HG02759 (cell line): ENCODE results near the gene IFIT1.
"Not testable (repeated sequence)": the region's sequence is repeated elsewhere in the genome, so short reads cannot be mapped to it uniquely, and the experiment has no call there.

Experiments used
- ATAC-seq: cut with Tn5 transposase; IDR thresholded peaks from one replicate; pipeline ENCODE4 v1.9.1; 2021; ENCODE audit warnings: mild to moderate bottlenecking, moderate library complexity; ENCODE audit not compliant: unreplicated experiment

IFIT1 gene

DNA sequence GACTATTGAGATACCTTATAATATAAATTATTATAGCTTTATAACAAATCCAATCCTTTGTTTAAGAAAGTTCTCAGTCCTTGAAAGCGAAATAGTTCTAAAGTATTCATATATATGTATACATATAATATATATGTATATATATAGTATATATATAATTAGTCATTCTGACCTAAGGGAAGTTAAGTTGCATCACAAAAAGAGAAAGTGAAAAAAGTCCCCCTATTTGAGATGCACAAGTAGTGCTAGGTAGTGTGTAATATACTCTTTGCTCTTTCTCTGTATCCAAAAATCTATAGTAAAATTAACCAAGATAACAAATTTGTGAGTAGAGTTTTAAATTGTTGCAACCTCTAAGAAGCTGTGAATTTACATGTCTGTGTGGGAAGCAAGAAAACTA is 27.9 kb upstream of the IFIT1 start:
- no peak for ATAC-seq

- peak; percentile 75 for ATAC-seq
Observed at GRCh38 chr10:89367529-89367928, 24.9 kb upstream of the IFIT1 start.

DNA sequence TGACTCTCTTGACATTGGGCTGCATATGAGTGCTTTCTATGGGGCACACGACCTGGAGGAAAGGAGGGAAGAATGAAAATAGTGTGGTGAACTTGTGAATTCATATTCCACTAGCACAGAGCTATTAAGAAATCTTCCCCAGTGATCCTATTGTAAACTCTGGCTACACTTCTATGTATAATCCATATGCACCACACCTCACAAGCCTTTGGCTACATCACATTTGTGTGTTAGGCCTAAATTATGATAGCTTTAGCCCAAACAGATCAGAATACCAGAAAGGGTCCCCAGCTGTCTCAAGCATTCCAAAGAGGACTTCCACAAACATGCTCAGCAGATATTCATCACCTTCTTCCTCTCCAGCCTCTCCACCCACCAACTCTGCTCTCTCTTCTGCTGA is 24.3 kb upstream of the IFIT1 start:
- ATAC-seq: no peak

DNA sequence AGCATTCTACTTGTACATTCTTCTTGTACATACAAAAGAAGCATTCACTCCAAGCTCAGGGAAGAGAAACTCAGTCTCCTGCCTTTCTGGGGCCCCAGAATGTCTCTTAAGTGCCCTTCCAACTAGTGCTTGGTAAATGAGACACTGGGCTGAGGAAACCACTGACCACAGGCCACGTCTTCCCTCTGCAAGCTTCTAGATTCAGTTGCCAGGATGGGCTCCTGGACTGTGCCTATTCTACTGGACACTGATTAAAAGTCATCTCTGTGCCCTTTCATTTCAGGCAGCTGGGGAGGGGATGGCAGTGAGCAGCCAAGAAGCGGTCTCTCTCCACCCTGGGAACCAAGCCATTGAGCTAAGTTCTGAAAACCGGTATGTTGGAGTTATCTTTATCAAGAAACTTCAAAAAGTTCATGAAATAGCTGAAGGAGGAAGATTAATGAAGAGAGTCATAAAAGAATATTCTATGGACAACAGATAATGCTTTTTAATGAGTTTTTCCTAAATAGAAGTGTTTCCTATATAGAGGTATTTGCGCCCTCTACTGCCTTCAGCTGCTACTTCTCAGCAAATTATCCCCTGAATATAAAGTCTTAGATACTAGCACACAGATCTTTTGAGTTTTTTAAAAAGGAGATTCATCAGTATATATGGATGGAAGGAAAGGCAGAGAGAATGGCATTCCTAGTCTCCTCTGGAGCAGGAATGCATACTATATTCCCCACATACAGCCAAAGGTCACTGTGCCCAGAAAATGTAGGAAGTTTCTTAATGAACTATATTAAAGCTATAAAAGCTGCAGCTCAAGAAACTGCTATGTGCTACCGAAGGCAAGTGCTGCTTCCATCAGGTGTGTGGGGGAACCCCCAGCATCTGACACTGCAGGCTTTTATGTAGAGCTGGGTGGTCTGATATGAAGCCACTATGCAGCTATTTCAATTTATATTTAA is 23.0 kb upstream of the IFIT1 start:
- ATAC-seq: no peak

- no peak for ATAC-seq
Observed at GRCh38 chr10:89371079-89371478, 21.3 kb upstream of the IFIT1 start.

- ATAC-seq: no peak
Observed at GRCh38 chr10:89371987-89372386, 20.4 kb upstream of the IFIT1 start.

DNA sequence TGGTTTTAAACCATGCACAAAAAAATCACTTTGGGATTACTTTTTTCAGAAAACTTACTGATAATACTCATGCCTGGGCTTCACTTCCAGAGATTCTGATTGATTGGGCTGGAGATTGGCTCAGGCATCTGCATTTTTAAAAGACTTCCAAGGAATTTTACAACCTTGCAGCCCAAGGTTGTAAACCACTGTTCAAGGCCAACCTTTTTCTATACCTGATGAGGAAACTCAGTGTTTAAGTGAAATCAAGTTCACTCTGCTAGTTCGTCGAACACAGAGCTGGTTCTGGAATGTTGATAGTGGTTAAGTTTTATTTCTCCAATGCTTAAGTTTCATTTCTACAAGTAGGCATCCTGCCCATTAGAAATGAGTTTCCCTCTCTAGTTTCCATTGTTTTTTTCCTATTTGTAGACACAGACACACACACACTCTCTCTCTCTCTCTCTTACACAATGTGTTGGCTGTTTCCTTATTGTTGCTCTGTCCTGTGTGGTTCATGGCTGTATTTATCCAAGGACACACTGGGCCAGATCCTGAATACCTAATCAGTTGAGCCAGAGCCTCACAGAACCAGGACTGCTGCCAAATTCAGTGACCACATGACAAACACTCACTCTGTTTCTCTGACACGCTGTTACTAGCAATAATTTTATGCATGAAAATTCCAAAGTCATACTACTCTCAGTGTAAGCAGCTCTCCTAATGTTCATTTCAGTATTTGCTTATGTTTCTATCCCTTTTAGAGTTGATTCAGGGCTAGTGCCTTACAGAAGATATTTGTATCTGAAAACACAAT is 18.3 kb upstream of the IFIT1 start:
- ATAC-seq: no peak

DNA sequence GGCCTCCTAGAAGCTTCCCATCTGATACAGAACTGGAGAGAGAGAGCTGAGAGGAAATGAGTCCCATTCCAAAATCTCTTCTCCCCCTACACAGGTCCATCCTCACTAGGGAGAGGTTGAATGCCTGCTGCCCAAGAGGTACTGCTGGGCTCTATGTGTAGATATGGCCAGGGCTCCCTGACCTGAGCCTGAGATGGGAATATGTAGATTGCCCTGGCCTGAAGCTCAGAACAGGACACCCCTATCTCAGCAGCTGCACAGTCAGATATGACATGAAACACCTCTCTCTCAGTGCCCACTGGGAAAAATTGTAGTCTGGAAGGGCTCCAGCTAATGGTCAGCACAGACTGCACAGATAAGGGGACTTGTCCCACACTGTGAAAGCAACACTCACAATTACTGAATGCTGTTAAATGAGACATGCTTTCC is 17.7 kb upstream of the IFIT1 start:
- ATAC-seq: no peak

DNA sequence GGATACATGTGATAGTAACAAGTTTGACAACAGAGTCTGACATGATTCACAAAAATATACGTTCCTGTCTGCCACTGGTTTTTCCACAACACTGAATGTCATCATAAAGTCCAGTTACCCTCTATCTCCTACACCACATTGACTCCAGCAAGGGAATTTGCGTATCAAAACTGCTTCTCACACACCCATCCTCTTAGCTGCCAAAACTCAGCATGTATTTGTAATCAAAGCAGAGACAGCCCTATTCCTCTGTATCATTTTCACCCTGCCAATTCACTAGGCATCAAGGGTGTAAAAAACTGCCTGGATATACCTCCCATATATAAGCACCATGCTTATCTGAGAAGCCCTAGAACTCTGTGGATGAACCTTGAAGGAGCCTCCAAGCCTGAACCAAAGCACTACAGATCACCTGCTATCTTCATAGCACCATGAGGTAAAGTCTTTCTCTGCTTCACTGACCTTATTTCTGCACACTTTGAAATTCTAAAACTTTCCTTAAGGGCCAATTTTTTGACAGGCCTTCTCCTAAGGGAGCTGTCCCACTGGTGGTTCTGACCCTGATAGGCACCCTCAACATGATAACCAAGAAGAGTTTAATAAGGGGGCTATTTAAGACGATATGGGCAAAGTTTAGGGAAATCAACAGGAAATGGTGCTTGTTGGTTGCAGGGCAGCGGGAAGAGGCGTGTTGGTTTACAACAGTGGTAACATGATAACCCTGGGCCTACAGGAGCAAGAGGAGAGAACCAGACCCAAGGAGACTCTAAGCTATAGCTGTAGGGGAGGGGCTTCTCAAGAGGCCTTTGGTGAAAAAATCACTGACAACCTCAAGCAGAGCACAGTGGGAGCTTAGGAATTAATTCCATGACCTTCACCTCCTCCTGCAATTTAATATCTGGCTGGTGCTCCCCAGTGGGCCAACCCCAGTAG is 14.5 kb upstream of the IFIT1 start, which contains the start of gene IFIT1B:
Gene IFIT1B (plus strand): TSS at position 352 of the 933 bp plus-strand sequence. CDS start 80 bp downstream, at position 432.
- no peak for ATAC-seq

GRCh38 chr10:89379103-89379502 is 13.3 kb upstream of the IFIT1 start:
- no peak for ATAC-seq

DNA sequence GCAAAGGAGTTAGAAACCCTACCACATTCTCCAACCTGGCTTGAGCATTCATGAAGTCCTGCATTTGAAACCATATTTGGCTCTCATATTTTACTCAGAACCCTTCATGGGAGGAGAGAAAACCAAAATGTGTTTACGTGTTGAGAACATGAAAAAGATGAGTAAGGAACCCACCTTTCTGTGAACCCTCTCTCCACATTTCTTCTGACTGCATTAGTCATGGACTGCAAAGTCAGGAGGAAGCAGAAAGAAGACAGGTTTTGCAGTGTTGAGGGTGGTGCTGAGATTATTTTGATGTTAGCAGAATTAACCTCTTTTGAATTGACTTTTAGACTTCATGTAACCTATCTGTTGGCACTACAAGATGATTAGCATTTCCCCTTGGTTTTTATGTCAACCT is 9.7 kb upstream of the IFIT1 start:
- ATAC-seq: no peak

DNA sequence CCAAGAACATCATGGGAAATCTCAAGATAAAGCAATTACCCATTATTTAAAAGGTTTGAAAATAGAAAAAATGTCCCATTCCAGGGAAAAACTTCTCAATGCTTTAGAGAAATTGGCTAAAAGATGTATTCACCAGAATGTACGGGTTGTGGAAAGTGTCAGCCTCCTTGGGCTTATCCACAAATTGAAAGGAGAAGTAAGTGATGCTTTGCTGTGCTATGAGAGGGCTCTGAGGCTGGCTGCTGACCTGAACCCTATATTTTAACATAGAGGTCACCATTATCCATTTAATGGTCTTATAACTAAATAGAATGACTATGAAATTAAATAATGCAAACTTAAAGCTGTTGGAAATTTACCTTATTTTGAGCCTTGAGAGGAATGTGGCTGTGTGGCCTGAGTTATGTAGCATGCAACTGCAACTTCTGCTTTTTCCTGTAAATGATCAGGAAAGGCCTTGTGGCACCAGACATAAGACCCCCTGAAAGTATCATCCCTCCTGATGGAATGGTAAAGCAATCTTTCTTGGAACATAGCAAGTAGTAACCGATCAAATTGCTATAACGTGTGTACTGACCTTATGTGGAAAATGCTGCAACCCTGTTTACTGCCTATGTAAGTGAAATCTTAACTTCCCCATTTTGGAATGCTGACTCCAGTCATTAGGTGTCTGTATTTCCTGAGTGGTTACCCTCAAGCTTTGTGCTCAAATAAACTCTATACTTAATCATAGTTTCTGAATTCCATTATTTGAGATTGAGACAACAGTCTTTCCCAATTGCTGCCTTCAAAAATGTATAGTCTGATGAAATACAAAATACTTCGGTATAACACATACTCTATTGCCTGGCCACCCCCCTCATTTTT is 7.7 kb upstream of the IFIT1 start:
- ATAC-seq: no peak

GRCh38 chr10:89388806-89389205 is 3.6 kb upstream of the IFIT1 start:
- no peak for ATAC-seq

DNA sequence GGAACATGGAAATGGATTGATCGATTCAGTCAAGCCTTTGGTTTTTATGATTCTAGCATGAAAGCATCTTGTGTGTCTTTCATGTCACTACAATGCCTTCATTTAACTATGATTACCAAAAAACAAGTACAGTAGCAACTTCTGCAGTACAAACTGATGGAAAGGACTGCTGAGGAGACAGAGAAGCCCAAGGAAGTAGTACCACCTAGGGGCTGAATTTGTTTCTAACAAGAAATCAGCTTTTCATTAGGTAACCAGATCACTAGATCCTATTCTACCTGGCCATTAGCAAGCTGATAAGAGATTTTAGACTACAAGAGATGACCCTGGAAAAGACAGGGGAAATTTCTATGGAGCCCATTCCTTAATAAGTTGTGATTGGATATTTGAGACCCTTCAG is 3.2 kb upstream of the IFIT1 start:
- ATAC-seq: no peak

DNA sequence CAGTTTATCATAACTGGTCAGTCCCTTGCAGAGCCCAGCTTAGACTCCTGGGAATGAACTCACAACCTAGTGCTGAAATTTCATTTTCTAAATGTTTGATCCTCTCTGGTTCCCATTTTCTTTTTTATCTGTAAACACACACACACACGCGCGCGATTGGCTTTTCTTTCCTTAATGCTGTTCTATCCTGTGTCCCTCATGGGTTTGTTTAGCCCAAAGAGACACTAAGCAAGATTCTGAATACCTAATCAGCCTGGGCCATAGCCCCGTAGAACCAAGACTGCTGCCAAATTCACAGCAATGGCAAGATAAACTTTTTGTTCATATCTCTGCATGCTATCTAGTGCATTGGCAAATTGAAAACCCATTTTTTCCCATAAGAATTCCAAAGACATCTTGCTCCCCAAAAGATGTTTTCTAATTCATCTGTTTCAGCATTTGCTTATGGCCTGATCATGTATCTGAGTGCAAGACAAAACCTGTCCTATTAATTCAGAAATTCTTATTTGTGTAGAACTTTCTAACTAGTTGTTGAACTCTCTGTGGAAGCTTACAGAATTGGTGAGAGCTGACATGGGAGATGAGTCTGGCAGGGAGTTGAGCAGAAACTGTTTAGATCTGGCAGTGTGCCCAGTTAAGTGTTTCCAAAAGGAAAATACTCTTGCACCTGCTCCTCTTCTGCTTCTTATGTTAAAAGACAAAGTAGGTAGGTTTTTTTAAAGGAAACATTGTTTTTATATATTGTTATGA is 1.8 kb upstream of the IFIT1 start:
- no peak for ATAC-seq

- not testable (repeated sequence) for ATAC-seq
Observed at GRCh38 chr10:89391226-89391576, 1.2 kb upstream of the IFIT1 start.

DNA sequence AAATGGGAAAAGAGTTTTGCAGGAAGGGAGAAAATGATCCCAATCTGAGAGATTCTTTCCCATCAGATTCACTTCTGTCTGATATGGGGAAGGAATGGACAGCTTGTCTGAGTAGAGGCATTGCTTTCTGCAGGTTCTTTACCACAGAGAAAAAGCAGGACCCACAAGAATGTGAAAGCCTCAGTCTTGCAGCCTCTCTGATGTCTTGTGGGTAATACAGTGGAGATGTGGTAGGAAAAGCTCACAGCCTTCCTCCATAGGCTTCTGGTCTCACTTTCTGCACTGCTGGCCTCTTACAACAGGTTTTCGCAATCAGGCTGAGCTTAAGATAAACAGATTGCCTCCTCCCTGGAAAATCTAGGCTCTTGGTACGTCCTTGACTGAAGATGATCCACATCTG is 551 bp downstream of the IFIT1 start:
- ATAC-seq: no peak

DNA sequence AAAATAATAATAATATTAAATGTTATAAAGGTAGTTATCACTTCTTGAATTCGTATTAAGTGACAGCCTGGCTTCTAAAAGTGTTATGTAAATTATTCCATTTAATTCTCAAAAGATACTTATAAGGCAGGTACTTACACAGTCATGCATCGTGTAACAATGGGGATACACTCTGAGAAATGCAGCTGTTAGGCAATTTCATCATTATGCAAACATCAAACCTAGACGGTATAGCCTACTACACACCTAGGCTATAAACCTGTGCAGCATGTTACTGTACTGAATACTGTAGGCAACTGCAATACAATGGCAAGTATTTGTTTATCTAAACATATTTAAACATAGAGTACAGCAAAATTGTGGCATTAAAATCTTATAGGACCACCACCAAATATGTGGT is 1.5 kb downstream of the IFIT1 start:
- no peak for ATAC-seq

GRCh38 chr10:89395141-89395540 is 2.7 kb downstream of the IFIT1 start:
- ATAC-seq: no peak
